Kidney epithelial cell (primary cell): Measurements from ENCODE around the gene PDE4B. TPM values are rescaled to one million over a fixed set of nuclear protein-coding genes. Genes with fewer than 3 reads are reported as not detected.
A peak's percentile ranks its signal among the peaks of the same experiment; 100 is the strongest.

Source experiments
- DNase-seq: peaks from one replicate; pipeline ENCODE4 v3.0.0-alpha.2; 2010; ENCODE audit warnings: low read depth
- H3K27me3 ChIP-seq: 2 replicates; pipeline ENCODE4 v1.6.0; 2011; ENCODE audit warnings: low read length; ENCODE audit not compliant: control insufficient read depth, insufficient read depth
- H3K36me3 ChIP-seq: 2 replicates; pipeline ENCODE4 v1.5.1; 2011; ENCODE audit warnings: low read length; ENCODE audit not compliant: control insufficient read depth, insufficient read depth
- H3K4me3 ChIP-seq: 2 replicates; pipeline ENCODE4 v1.5.1; 2011; ENCODE audit warnings: low read depth, mild to moderate bottlenecking, control low read depth, low read length
- CTCF ChIP-seq: IDR thresholded peaks from 2 replicates; pipeline ENCODE4 v1.5.1; 2011; ENCODE audit warnings: mild to moderate bottlenecking, moderate library complexity, low read length, control low read depth, inconsistent platforms; ENCODE audit not compliant: insufficient read depth, poor library complexity, severe bottlenecking
- total RNA-seq: library from RNA; depleted of rRNA; stranded (reverse); fragments of >200 nt; gene quantifications from 2 replicates; pipeline ENCODE4 v1.2.3, GENCODE V29; 2015

The PDE4B gene
- total RNA-seq, 1 donor from 2014 or later = 0.33 TPM

GRCh38 chr1:65817891-65818290 is 25.2 kb downstream of the PDE4B start:
- no peak for DNase-seq
- TF ChIP-seq CTCF = no peak
- no peaks in the 10 kb centered on the region for H3K36me3 ChIP-seq
- no peaks in the 10 kb centered on the region for H3K27me3 ChIP-seq
- no peak overlapping the region for H3K4me3 ChIP-seq

- Histone ChIP-seq H3K27me3 (no peaks in the 10 kb centered on the region), H3K36me3 (no peaks in the 10 kb centered on the region), H3K4me3 (no peak overlapping the region)
- no peak for TF ChIP-seq CTCF
- DNase-seq = no peak
Measured at GRCh38 chr1:65818966-65819365, 26.3 kb downstream of the PDE4B start.

GRCh38 chr1:65820983-65821382 is 28.3 kb downstream of the PDE4B start:
- no peaks in the 10 kb centered on the region for H3K27me3 ChIP-seq
- peak; percentile 71 for DNase-seq
- no peak for TF ChIP-seq CTCF
- no peak overlapping the region for H3K4me3 ChIP-seq
- no peaks in the 10 kb centered on the region for H3K36me3 ChIP-seq

- Histone ChIP-seq H3K36me3 (no peaks in the 10 kb centered on the region), H3K4me3 (no peak overlapping the region), H3K27me3 (no peaks in the 10 kb centered on the region)
- no peak for DNase-seq
- no peak for TF ChIP-seq CTCF
Measured at GRCh38 chr1:65821386-65821785, 28.7 kb downstream of the PDE4B start.

- Histone ChIP-seq H3K4me3 (no peak overlapping the region), H3K27me3 (no peaks in the 10 kb centered on the region), H3K36me3 (no peaks in the 10 kb centered on the region)
- TF ChIP-seq CTCF = no peak
- no peak for DNase-seq
Measured at GRCh38 chr1:65824103-65824502, 31.4 kb downstream of the PDE4B start.

GRCh38 chr1:65825741-65826140 is 33.0 kb downstream of the PDE4B start:
- H3K36me3 ChIP-seq = no peaks in the 10 kb centered on the region
- no peak for DNase-seq
- H3K27me3 ChIP-seq = no peaks in the 10 kb centered on the region
- no peak overlapping the region for H3K4me3 ChIP-seq
- TF ChIP-seq CTCF = no peak
